H1 (cell line): ENCODE results near the gene ZNF581.

Experiments
- ATF2 ChIP-seq: IDR thresholded peaks from 2 replicates; pipeline ENCODE4 v1.6.1; 2012; ENCODE audit warnings: low read length, inconsistent platforms
- EP300 ChIP-seq, 2 experiments: IDR thresholded peaks; 1 replicate in 1 of 2; 2 replicates in 1 of 2; pipeline ENCODE4 v1.6.1; 2011 to 2012; ENCODE audit warnings: low read depth in 2 of 2, low read length in 2 of 2, mild to moderate bottlenecking in 2 of 2, borderline replicate concordance in 1 of 2, inconsistent platforms in 1 of 2, moderate library complexity in 1 of 2
- POLR2A ChIP-seq, 2 experiments: IDR thresholded peaks; 1 replicate in 1 of 2; 2 replicates in 1 of 2; pipeline ENCODE4 v1.6.1; 2011; ENCODE audit warnings: low read depth in 2 of 2, low read length in 2 of 2, mild to moderate bottlenecking in 2 of 2; ENCODE audit errors: control extremely low read depth in 1 of 2
- RAD21 ChIP-seq, 2 experiments: IDR thresholded peaks in 1 of 2; conservative IDR thresholded peaks in 1 of 2; 2 replicates each; pipeline ENCODE4 v1.6.1; 2011; ENCODE audit warnings: low read depth in 2 of 2, low read length in 2 of 2, improper control_type of control experiment in 1 of 2, inconsistent platforms in 1 of 2, mild to moderate bottlenecking in 1 of 2, moderate library complexity in 1 of 2
- TF ChIP-seq, protein P1 (sequence below), 3 experiments: IDR thresholded peaks; 1 replicate in 2 of 3; 2 replicates in 1 of 3; pipeline versions ENCODE4 v1.5.1 to v1.6.1; 2011; ENCODE audit warnings: low read length in 3 of 3, mild to moderate bottlenecking in 3 of 3, inconsistent platforms in 2 of 3, low read depth in 1 of 3, moderate library complexity in 1 of 3; ENCODE audit not compliant: insufficient read depth in 1 of 3; ENCODE audit errors: control extremely low read depth in 1 of 3

DNA sequence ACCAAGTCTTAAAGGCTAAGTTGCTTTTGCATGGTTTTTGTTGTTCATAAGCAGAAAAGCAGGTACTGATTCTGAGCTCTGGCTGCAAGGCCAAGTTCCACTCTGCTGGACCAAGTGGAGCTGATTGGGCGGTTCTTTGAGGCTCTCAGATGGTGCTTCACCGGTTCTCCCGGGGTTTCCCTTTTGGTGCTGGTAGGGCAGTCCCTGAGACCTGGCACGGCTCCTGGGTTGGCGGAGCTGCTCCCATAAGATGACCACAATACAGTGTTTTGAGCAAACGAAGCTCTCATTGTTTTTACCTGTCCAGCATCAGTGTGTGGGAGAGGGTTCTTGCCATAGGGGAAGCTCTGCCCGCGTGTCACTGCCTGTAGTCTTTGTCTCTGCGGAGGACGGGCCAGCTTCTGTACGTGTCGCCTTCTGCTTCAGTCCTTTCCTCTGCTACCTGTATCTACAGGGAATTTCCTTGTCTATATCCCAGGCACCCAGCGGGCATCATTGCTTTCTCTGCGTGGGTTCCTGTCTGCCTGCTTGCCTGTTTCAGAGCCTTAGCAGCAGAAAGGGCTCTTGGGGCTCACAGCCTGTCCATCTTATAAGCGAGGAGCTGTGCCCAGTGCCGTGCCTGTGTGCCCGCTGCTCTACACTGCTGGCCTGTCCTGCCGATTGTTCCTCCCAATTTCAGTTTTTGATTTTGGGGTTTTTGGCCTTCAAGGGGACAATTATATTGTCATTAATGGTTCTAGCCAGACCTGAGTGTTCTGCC is 13.7 kb downstream of the ZNF581 start:
- no peak for TF ChIP-seq EP300 (IDR thresholded peaks at IDR 0.05; ENCODE audit: borderline replicate concordance in 1 of 2, low read depth in 2 of 2, low read length in 2 of 2)
- TF ChIP-seq RAD21 (IDR thresholded peaks at IDR 0.05 in 1 of 2, conservative IDR thresholded peaks at IDR 0.05 in 1 of 2; ENCODE audit: low read depth in 2 of 2, low read length in 2 of 2), result no peak
- TF ChIP-seq ATF2, result no peak
- TF ChIP-seq, protein P1, sequence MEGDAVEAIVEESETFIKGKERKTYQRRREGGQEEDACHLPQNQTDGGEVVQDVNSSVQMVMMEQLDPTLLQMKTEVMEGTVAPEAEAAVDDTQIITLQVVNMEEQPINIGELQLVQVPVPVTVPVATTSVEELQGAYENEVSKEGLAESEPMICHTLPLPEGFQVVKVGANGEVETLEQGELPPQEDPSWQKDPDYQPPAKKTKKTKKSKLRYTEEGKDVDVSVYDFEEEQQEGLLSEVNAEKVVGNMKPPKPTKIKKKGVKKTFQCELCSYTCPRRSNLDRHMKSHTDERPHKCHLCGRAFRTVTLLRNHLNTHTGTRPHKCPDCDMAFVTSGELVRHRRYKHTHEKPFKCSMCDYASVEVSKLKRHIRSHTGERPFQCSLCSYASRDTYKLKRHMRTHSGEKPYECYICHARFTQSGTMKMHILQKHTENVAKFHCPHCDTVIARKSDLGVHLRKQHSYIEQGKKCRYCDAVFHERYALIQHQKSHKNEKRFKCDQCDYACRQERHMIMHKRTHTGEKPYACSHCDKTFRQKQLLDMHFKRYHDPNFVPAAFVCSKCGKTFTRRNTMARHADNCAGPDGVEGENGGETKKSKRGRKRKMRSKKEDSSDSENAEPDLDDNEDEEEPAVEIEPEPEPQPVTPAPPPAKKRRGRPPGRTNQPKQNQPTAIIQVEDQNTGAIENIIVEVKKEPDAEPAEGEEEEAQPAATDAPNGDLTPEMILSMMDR (IDR thresholded peaks at IDR 0.05; ENCODE audit: control extremely low read depth in 1 of 3, insufficient read depth in 1 of 3, low read depth in 1 of 3, low read length in 3 of 3), result no peak
- peak in 1 of 2 experiments; percentile 27; a peak in 1 of 3 replicates for TF ChIP-seq POLR2A (IDR thresholded peaks at IDR 0.05; ENCODE audit: control extremely low read depth in 1 of 2, low read depth in 2 of 2, low read length in 2 of 2)
